NCI-H187 treated with DMSO at 0.1 percent for 48 hours (cell line): ENCODE data around the gene FLYWCH2.
"Not testable (repeated sequence)": the region's sequence is repeated elsewhere in the genome, so short reads cannot be mapped to it uniquely, and the experiment has no call there.

Experiments used
- DNase-seq: peaks from one replicate; lab custom pipeline; 2025; lab: John Stamatoyannopoulos, UW

The FLYWCH2 gene

DNA sequence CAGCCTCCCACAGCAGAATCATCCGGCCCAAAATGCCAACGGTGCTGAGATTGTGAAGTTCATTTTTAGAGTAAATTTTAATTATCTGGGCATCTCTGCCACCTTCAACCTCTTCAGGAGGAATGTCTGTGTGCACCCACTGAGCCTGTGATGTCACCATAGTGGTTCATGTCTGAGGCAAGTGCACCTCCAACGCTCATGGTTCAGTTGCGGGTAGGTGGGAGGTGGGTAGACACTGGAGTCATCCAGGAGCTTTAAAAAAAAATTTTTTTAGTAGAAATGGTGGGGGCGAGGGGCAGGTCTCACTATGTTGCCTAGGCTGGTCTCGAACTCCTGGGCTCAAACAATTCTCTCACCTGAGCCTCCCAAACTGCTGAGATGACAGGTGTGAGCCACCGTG lies 30.6 kb downstream of the FLYWCH2 start:
- no peak for DNase-seq

DNA sequence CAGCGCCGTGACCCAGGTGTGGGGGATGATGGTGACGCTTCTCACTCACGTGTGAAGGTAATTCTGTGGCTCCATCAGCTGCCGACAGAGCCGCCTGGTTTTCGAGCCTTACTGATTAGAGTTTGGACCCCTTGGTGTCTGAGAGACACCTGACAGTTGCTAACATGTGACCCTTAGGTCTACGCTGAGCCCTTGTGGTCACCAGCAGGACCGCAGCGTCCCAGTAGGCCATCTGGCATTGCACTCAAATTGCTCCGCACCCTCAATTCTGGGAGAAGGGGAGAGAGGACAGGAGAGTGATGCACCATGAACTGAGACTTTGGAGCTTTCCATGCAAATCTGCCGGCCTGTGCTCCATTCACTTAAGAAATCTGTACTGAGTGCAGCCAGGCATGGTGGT lies 31.2 kb downstream of the FLYWCH2 start:
- DNase-seq, result no peak

DNA sequence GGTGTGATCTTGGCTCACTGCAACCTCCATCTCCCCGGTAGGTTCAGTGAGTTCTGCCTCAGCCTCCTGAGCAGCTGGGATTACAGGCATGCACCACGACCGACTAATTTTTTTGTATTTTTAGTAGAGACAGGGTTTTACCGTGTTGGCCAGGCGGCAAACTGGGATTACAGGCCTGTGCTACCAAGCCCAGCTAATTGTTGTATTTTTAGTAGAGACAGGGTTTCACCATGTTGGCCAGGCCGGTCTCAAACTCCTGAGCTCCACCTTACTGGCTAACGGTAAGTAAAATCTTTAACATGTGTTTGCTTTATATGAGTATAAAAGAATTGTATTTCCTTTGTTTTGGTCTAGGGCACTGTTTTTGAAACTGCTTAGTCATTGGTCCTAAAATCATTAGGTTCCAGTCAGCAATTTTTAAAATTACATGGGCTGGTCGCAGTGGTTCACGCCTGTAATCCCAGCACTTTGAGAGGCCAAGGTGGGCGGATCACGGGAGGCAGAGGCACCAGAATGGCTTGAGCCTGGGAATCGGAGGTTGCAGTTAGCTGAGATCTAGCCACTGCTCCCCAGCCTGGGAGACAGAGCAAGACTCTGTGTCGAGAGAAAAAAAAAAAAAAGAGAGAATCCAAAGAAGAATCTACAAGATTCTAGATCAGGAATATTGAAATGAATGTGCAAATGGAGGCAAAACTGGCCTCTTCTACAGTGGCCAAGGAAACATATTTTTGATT lies 32.3 kb downstream of the FLYWCH2 start:
- no peak for DNase-seq

DNA sequence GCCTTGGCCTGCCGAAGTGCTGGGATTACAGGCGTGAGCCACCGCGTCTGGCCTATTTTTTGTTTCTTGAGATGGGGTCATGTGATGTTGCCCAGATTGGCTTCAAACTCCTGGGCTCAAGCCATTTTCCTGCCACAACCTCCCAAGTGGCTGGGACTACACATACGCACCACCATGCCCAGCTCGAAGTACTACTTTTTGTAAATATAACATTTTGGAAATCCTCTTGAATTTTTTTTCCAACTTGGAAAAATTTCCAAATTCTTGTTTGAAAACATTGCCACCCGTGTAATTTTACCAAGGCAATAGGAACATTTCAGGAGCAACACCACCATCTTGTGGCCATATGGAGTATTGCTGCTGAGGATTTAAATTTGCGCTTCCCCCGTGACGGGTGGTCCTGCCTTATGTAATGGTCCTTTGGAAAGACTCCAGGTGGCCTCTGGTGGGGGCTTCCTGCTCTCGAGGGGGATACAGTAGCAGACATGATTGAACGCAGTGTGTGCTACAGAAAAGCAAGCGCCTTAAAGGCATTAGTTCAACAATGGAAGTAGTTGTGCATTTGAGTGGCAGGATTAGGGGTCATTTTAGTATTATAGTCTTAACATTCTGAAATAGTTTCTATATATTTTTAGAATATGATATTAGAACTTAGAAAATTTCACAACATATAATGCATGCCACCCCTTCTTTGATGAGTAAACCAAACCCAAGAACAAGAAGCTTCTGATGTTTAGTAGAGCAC lies 36.7 kb downstream of the FLYWCH2 start:
- DNase-seq, result no peak

DNA sequence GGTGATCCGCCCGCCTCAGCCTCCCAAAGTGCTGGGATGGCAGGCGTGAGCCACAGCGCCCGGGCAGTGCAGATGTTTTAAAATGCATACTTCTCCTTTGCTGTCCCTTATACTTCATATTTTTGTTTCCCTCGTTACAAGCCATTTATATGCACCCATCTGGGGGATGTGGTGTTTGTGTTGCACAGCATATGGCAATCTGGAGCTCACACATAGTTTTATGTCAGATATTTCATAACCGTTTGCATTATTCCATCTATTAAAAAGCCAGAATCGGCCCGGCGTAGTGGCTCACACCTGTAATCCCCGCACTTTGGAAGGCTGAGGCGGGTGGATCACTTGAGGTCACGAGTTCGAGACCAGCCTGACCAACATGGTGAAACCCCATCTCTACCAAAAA lies 40.5 kb downstream of the FLYWCH2 start:
- no peak for DNase-seq

DNA sequence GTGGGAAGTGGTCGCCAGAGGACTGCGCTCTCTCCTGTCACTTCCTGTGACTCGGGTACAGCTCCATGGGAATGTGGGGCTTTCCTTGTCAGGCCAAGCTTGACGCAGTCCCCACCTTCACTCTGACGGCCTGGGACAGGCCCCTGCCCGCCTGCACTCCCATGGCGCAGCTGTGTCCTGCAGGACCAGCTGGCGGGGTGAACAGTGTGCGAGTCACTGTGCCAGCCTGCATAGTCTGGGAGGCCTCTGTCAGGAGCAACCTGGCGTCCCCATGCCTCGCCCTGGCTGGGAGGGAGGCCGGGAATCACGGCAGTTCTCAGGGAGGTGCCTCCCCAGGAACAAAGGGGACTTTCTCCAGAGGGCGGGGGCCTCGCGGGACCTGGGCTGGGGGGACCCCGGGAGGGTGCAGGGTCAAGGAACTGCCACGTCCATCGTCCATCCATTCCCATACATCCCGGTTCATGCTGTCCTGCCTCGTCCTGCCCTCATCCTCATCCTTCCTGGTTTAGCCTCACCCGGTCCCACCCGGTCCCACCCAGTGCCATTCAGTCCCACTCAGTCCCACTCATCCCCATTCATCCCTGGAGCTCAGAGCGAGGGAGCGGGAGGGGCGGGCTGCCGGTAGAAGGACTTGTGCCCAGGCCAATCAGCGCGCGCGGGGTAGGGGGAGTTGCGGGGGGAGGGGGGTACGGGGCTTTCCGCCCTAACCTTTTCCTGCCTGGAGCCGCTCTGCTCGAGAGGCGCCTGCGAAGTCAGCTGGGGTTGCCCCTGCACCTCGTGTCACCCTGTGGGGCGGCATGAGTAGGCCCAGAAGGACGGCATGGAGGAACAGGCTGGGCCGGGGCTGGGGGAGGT lies 42.1 kb downstream of the FLYWCH2 start:
- DNase-seq, result no peak

DNA sequence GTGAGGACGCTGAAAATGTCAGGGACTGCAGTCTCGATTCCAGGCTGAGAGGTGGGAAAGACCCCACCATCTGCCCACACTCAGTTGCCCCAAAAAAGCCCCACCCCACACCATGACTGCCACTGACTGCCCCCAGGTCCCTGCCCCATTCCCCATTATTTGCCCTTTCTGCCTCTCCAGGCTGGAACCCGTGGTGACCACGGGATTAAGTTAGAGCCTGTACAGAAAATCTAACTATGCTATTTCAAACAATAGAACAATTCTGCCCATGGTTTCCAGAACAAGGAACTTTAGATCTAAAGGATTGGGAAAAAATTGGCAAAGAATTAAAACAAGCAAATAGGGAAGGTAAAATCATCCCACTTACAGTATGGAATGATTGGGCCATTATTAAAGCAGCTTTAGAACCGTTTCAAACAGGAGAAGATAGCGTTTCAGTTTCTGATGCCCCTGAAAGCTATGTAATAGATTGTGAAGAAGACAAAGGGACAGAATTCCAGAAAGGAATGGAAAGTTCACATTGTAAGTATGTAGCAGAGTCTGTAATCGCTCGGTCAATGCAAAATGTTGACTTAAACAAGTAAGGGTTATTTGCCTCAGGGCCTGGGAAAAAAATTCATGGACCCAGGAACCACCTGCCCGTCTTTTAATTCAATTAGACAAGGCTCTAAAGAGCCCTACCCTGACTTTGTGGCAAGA lies 43.1 kb downstream of the FLYWCH2 start:
- no peak for DNase-seq

DNA sequence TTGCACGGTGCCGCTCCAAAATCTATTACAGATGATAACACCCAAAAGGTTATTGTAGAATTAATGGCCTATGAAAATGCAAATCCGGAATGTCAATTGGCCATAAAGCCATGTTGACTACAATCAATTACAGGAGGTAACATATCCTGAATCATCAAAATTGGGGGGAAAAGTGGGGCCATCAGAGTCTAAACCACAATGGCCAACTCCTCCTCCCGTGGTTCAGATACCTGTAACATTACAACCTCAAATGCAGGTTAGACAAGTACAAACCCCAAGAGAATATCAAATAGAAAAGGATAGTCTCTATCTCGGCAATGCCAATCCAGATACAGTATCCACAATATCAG lies 43.6 kb downstream of the FLYWCH2 start:
- no peak for DNase-seq

DNA sequence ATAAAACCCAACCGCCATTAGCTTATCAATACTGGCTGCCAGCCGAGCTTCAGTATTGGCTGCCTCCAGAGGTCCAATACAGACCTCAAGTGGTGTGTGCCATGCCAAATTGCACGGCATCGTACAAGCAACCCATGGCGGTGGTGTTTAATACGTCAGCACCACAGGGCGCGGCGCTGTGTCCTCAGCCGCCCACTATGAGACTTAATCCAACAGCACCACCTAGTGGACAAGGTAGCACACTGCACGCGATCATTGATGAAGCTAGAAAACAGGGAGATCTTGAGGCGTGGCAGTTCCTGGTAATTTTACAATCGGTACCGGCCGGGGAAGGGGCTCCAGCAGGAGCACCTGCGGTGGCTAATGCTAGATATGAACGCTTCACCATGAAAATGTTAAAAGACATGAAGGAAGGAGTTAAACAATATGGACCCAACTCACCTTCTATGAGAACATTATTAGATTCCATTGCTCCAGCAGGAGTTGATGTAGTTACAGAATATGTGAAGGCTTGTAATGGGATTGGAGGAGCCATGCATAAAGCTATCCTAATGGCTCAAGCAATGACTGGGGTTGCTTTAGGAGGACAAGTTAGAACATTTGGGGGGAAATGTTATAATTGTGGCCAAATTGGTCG lies 44.1 kb downstream of the FLYWCH2 start:
- peak; percentile 87 for DNase-seq

DNA sequence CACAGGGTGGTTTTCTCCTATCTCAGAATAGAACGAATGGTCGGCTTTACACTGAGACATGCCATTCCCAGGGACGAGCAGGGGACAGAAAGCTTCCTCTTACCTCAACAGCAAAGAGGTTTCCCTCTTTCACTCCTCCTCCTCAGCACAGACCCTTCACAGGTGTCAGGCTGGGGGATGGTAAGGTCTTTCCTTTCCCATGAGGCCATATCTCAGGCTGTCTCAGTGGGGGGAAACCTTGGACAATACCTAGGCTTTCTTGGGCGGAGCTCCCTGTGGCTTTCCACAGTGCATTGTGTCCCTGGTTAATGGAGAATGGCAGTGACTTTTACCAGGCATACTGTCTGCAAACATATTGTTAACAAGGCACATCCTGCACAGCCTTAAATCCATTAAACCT lies 45.1 kb downstream of the FLYWCH2 start:
- DNase-seq, result not testable (repeated sequence)

DNA sequence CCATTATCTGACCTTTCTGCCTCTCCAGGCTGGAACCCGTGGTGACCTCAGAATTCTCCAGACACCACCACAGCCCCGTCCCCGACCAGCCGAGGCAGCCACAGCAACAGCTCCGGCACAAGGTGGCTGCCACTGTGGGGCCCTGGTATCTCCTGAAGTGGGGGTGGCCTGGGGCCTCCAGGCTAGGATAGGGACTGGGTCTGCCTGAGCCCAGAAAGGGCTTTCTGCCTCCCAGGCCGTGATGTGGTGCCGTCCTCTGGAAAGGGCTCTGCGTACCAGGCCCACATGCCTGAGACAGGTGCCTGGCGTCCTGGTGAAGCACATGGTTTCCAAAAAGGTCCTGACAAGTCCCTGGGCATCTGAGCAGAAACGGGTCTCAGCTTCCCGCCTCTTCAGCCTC lies 45.8 kb downstream of the FLYWCH2 start:
- DNase-seq, result no peak

DNA sequence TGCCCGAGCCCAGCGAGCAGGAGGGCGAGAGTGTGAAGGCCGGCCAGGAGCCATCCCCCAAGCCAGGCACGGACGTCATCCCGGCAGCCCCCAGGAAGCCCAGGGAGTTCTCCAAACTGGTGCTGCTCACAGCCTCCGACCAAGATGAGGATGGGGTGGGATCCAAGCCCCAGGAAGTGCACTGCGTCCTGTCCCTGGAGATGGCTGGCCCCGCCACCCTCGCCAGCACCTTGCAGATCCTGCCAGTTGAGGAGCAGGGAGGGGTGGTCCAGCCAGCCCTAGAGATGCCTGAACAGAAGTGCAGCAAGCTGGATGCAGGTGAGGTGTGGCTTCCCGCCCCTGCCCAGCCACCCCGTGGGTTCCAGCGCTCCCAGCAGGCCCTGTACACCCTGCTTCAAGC lies 46.7 kb downstream of the FLYWCH2 start:
- DNase-seq, result no peak

DNA sequence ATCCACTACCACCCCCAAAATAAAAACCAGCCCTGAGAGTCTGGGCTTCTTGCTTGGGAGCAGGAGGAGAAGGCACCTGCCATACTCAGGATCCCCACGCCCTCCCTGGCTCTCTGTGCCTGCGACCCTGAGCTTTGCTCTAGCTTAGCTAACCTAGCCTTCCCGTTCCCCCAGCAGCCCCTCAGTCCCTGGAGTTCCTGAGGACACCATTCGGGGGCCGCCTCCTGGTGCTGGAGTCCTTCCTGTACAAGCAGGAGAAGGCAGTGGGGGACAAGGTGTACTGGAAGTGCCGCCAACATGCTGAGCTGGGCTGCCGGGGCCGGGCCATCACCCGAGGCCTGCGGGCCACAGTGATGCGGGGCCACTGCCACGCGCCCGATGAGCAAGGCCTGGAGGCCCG lies 47.2 kb downstream of the FLYWCH2 start:
- no peak for DNase-seq

DNA sequence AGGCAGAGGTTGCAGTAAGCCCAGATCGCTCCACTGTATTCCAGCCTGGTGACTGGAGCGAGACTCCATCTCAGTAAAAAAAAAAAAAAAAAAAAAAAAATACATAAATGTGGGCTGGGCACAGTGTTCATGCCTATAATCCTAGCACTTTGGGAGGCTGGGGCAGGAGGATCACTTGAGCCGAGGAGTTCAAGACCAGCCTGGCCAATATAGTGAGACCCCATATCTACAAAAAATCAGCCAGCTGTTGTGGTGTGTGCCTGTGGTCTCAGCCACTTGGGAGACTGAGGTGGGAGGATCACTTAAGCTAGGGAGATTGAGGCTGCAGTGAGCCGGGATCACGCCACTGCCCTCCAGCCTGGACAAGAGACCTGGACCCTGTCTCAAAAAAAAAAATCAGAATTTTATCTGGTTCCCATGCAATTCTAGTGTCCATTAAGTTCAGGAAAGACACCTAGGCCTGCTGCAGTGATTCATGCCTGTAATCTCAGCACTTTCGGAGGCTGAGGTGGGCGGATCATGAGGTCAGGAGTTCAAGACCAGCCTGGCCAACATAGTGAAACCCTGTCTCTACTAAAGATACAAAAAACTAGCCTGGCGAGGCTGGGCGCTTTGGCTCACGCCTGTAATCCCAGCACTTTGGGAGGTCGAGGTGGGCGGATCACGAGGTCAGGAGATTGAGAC lies 48.4 kb downstream of the FLYWCH2 start:
- DNase-seq, result not testable (repeated sequence)

DNA sequence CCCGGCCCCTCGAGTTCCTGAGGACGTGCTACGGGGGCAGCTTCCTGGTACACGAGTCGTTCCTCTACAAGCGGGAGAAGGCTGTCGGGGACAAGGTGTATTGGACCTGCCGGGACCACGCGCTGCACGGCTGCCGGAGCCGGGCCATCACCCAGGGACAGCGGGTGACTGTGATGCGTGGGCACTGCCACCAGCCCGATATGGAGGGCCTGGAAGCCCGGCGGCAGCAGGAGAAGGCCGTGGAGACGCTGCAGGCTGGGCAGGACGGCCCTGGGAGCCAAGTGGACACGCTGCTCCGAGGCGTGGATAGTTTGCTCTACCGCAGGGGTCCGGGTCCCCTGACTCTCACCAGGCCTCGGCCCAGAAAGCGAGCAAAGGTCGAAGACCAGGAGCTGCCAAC lies 50.1 kb downstream of the FLYWCH2 start:
- DNase-seq, result no peak

DNA sequence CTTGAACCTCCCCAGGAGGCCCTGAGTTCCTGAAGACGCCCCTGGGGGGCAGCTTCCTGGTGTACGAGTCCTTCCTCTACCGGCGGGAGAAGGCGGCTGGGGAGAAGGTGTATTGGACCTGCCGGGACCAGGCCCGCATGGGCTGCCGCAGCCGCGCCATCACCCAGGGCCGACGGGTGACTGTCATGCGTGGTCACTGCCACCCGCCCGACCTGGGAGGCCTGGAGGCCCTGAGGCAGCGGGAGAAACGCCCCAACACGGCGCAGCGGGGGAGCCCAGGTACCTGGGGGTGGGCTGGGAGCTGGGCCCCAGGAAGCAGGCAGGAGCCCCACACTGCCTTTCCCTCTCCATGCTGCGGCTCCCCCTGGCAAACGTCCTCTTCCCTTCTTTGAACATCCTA lies 50.7 kb downstream of the FLYWCH2 start:
- no peak for DNase-seq

DNA sequence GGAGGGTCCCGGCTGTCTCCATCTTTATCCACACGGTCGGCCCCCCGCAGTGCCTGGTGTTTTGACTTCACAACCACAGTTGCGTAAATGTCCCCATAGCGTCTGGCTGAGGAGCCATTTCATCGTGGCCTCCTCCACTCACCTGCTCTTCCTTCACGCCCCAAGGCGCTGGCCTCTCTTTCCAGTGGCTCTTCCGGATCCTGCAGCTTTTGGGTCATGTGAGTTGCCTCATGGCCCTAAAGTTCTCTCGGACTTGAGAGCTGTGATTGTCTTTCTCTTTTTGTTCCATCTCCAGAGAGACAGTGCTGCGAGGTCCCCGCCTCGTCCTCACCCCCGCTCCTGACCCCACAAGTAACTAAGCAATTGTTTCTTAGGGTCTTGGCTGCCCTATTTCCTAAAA lies 51.4 kb downstream of the FLYWCH2 start:
- DNase-seq, result no peak

DNA sequence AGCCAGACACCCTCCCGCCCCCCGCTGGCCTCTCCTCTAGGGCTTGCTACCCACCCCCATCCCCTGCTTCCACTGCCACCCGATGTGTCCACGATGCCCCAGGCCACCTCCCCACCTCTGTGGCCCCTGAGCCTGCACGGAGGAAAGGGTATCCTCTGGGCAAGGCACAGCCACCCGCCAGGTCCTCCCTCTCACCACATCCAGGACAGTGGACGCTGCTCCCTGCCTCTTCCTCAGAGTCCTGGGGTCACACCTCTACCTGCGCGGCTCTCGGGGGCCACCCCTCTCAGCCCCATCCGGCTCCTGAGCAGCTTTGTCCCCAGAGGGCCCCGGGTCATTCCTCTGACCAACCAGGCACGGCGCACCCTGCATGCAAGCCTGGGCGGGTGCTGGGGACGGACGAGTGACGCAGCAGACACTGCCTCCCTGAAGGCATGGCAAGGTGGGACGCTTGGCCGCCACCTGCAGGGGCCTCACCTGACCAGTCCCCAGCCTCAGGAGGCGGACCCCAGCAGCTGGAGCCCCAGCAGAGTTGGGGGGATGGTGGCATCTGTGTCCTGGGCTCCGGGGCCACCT lies 53.5 kb downstream of the FLYWCH2 start:
- DNase-seq, result no peak

DNA sequence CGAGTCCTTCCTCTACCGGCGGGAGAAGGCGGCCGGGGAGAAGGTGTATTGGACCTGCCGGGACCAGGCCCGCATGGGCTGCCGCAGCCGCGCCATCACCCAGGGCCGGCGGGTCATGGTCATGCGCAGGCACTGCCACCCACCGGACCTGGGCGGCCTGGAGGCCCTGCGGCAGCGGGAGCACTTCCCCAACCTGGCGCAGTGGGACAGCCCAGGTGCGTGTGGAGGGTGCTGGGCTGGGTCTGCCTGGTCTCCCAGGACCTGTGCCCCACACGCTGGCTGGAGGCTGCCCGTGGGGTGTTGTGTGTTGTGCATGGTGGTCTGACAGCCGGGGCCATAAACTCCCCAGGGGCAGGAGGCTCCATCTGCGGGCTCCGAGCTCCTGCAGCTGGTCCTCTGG lies 54.2 kb downstream of the FLYWCH2 start:
- no peak for DNase-seq

DNA sequence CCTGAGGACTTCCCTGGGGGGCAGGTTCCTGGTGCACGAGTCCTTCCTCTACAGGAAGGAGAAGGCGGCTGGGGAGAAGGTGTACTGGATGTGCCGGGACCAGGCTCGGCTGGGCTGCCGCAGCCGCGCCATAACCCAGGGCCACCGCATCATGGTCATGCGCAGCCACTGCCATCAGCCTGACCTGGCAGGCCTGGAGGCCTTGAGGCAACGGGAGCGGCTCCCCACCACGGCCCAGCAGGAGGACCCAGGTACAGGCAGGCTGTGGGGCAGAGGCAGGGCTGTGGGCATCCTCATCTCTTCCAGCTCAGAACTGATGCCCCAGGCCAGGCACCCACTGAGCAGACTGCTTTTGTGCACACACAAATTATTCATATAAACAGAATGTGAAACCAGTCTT lies 55.2 kb downstream of the FLYWCH2 start:
- no peak for DNase-seq

DNA sequence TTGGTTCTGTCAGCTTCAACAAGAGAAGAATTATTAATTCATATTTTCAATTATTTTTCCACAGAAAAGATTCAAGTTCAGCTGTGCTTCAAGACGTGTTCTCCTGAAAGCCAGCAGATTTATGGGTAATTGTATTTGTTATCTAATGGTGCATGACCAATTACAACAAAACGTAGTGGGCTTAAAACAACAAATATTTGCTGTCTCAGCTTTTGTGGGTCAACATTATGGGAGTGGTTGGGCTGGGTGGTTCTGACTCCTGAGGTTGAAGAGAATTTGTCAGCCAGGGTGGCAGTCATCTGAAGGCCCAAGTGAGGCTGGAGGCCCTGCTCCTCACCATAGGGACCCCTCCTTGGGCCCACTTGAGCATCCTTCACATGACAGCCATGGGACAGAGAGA lies 57.0 kb downstream of the FLYWCH2 start:
- no peak for DNase-seq
